Keratinocyte (primary cell): ENCODE results near the gene RER1. TPM values are rescaled to one million over a fixed set of nuclear protein-coding genes. Genes with fewer than 3 reads are reported as not detected.

Experiments
- DNase-seq: peaks from one replicate; pipeline ENCODE4 v3.0.0-alpha.2; 2011; ENCODE audit warnings: low read depth, missing footprints, low spot score
- FAIRE-seq: peaks from 2 replicates; lab custom pipeline; 2011; peaks lifted over from hg19 to GRCh38; lab: Jason Lieb, UNC
- H2AFZ ChIP-seq: 2 replicates; pipeline ENCODE4 v1.6.0; 2012; ENCODE audit warnings: low read length, control low read depth, inconsistent platforms; ENCODE audit not compliant: control insufficient read depth
- H3K27ac ChIP-seq: 2 replicates; pipeline ENCODE4 v1.5.1; 2011; ENCODE audit warnings: low read length; ENCODE audit not compliant: control insufficient read depth, insufficient read depth
- H3K27me3 ChIP-seq: 3 replicates; pipeline ENCODE4 v1.6.0; 2011; ENCODE audit warnings: low read length; ENCODE audit not compliant: control insufficient read depth, insufficient read depth; ENCODE audit errors: extremely low read depth
- H3K36me3 ChIP-seq, 2 experiments: 2 replicates in 1 of 2; 3 replicates in 1 of 2; pipeline ENCODE4 v1.5.1; 2011; ENCODE audit warnings: low read length in 2 of 2, mild to moderate bottlenecking in 1 of 2; ENCODE audit not compliant: control insufficient read depth in 2 of 2, insufficient read depth in 2 of 2; ENCODE audit errors: extremely low read depth in 1 of 2
- H3K4me1 ChIP-seq: 3 replicates; pipeline ENCODE4 v1.5.1; 2011; ENCODE audit warnings: low read length; ENCODE audit not compliant: control insufficient read depth, insufficient read depth; ENCODE audit errors: extremely low read depth
- H3K4me2 ChIP-seq: 3 replicates; pipeline ENCODE4 v1.6.0; 2011; ENCODE audit warnings: low read depth, low read length; ENCODE audit not compliant: control insufficient read depth, insufficient read depth; ENCODE audit errors: extremely low read depth
- H3K4me3 ChIP-seq, 3 experiments: fragments of 200-600 bp in 1 of 3; sonication (generic) in 1 of 3; 2 replicates in 2 of 3; 3 replicates in 1 of 3; pipeline ENCODE4 v1.5.1; 2011 to 2016; ENCODE audit warnings: low read length in 3 of 3, mild to moderate bottlenecking in 3 of 3, control low read depth in 2 of 3, inconsistent platforms in 1 of 3, low read depth in 1 of 3, mixed read lengths in 1 of 3, mixed run types in 1 of 3, moderate library complexity in 1 of 3; ENCODE audit not compliant: control insufficient read depth in 2 of 3, insufficient read depth in 2 of 3; ENCODE audit errors: extremely low read depth in 1 of 3
- H3K79me2 ChIP-seq: 2 replicates; pipeline ENCODE4 v1.6.0; 2012; ENCODE audit warnings: low read length; ENCODE audit not compliant: control insufficient read depth, insufficient read depth
- H3K9ac ChIP-seq: 3 replicates; pipeline ENCODE4 v1.6.0; 2011; ENCODE audit warnings: low read length; ENCODE audit not compliant: control insufficient read depth, insufficient read depth; ENCODE audit errors: extremely low read depth
- H3K9me1 ChIP-seq: 3 replicates; pipeline ENCODE4 v1.6.0; 2011; ENCODE audit warnings: low read length; ENCODE audit not compliant: control insufficient read depth, insufficient read depth; ENCODE audit errors: extremely low read depth
- H3K9me3 ChIP-seq: 2 replicates; pipeline ENCODE4 v1.5.1; 2012; ENCODE audit warnings: low read depth, low read length; ENCODE audit not compliant: control insufficient read depth
- H4K20me1 ChIP-seq: 3 replicates; pipeline ENCODE4 v1.6.0; 2011; ENCODE audit warnings: low read length; ENCODE audit not compliant: control insufficient read depth, insufficient read depth; ENCODE audit errors: extremely low read depth
- CTCF ChIP-seq, 3 experiments: IDR thresholded peaks in 1 of 3; conservative IDR thresholded peaks in 1 of 3; optimal IDR thresholded peaks in 1 of 3; 2 replicates in 2 of 3; 3 replicates in 1 of 3; pipeline versions ENCODE3 to v1.5.1; 2011; ENCODE audit warnings: low read length in 3 of 3, mild to moderate bottlenecking in 3 of 3, moderate library complexity in 2 of 3, control low read depth in 1 of 3, inconsistent platforms in 1 of 3; ENCODE audit not compliant: insufficient read depth in 2 of 3; ENCODE audit errors: extremely low read depth in 1 of 3
- EZH2 ChIP-seq: IDR thresholded peaks from one replicate; pipeline ENCODE4 v1.6.1; 2012; ENCODE audit warnings: inconsistent platforms, mild to moderate bottlenecking, low read length, moderate library complexity
- dilution Hi-C: fragments of 300-500 bp; cut with MboI; formaldehyde crosslinking; loops from one replicate; pipeline ENCODE4 v1.7.0; 2020; ENCODE audit warnings: low sequenced_read_pairs; ENCODE audit not compliant: extremely low pct_ligation_motif_present
- polyA plus RNA-seq, 5 experiments: library from polyadenylated mRNA; depleted of rRNA in 3 of 5; stranded (reverse) in 3 of 5; stranded (forward) in 1 of 5; unstranded in 1 of 5; fragments of >200 nt; gene quantifications; 1 replicate in 1 of 5; 2 replicates in 3 of 5; 3 replicates in 1 of 5; pipeline versions ENCODE4 v1.2.1 to v1.2.3, GENCODE V29; 2011 to 2012; ENCODE audit warnings: missing spikeins in 2 of 5, low read depth in 1 of 5, low replicate concordance in 1 of 5

Gene RER1
- polyA plus RNA-seq, 1 donor (not counting 4 experiments of a cell fraction or from before 2014, with no cell fraction given), result 297 TPM

GRCh38 chr1:2384941-2385481 is 6.6 kb upstream of the RER1 start:
- Histone ChIP-seq H3K9me3 (no peaks in the 10 kb centered on the region), H3K27me3 (no peaks in the 10 kb centered on the region), H3K79me2 (peaks cover 3% of the 10 kb centered on the region), H3K4me1 (peaks cover 4% of the 10 kb centered on the region), H3K4me2 (no peak overlapping the region), H3K27ac (no peak overlapping the region), H4K20me1 (no peaks in the 10 kb centered on the region), H3K9ac (no peak overlapping the region), H3K4me3 (no peak overlapping the region), H2AFZ (no peak overlapping the region), H3K36me3 (peaks cover 1 to 7% of the 10 kb centered on the region in 2 experiments), H3K9me1 (peaks cover 2% of the 10 kb centered on the region)
- no peak for FAIRE-seq
- dilution Hi-C loops, result no loop called here
- TF ChIP-seq EZH2 (no peak), CTCF (optimal IDR thresholded peaks at IDR 0.05 in 1 of 3, IDR thresholded peaks at IDR 0.05 in 1 of 3, conservative IDR thresholded peaks at IDR 0.05 in 1 of 3; ENCODE audit: extremely low read depth in 1 of 3, insufficient read depth in 2 of 3, low read length in 3 of 3) (no peak)
- no peak for DNase-seq

- no peak for FAIRE-seq
These were observed 5.9 kb upstream of the RER1 start for GRCh38 chr1:2385606-2386280.

More at GRCh38 chr1:2385606-2386280, 5.9 kb upstream of the RER1 start:
- no peak overlapping the region for H3K4me2 ChIP-seq
- no peak overlapping the region for H3K27ac ChIP-seq
- TF ChIP-seq EZH2, result no peak
- TF ChIP-seq CTCF (optimal IDR thresholded peaks at IDR 0.05 in 1 of 3, IDR thresholded peaks at IDR 0.05 in 1 of 3, conservative IDR thresholded peaks at IDR 0.05 in 1 of 3; ENCODE audit: extremely low read depth in 1 of 3, insufficient read depth in 2 of 3, low read length in 3 of 3), result no peak
- H3K9me1 ChIP-seq, result peaks cover 4% of the 10 kb centered on the region
- H3K9me3 ChIP-seq, result no peaks in the 10 kb centered on the region
- no peaks in the 10 kb centered on the region for H3K27me3 ChIP-seq
- dilution Hi-C loops, result no loop called here
- H3K4me1 ChIP-seq, result peaks cover 10% of the 10 kb centered on the region
- peaks cover 7% of the 10 kb centered on the region for H3K79me2 ChIP-seq
- H3K36me3 ChIP-seq, result peaks cover 1 to 7% of the 10 kb centered on the region in 2 experiments
- H3K4me3 ChIP-seq, result no peak overlapping the region
- H2AFZ ChIP-seq, result no peak overlapping the region
- H3K9ac ChIP-seq, result no peak overlapping the region
- DNase-seq, result no peak
- no peaks in the 10 kb centered on the region for H4K20me1 ChIP-seq
